ENCODE results near the gene BMP6.

DNA sequence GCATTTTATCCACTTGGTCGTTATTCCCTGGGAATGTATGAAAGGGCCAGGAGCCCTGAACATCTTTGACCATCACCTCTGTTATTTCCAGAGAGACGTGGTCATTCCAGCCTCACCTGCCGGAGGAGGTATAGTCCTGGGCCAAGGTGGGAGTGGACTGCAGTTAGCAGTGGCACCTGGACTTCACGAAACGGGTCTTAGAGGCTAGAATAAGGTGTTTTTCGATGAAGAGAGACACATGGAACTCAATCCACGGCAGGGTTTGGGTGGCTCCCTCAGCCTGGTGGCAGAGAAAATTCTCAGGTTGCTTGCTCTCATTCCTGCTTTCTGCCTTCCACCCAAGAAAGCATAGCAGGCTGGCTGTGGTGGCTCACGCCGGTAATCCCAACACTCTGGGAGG, 48.0 kb downstream of the BMP6 start:
- TF ChIP-seq, protein P1, sequence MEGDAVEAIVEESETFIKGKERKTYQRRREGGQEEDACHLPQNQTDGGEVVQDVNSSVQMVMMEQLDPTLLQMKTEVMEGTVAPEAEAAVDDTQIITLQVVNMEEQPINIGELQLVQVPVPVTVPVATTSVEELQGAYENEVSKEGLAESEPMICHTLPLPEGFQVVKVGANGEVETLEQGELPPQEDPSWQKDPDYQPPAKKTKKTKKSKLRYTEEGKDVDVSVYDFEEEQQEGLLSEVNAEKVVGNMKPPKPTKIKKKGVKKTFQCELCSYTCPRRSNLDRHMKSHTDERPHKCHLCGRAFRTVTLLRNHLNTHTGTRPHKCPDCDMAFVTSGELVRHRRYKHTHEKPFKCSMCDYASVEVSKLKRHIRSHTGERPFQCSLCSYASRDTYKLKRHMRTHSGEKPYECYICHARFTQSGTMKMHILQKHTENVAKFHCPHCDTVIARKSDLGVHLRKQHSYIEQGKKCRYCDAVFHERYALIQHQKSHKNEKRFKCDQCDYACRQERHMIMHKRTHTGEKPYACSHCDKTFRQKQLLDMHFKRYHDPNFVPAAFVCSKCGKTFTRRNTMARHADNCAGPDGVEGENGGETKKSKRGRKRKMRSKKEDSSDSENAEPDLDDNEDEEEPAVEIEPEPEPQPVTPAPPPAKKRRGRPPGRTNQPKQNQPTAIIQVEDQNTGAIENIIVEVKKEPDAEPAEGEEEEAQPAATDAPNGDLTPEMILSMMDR (IDR thresholded peaks at IDR 0.05; ENCODE audit: poor library complexity, severe bottlenecking) = no peak
- TF ChIP-seq MXI1 (conservative IDR thresholded peaks at IDR 0.05; ENCODE audit: poor library complexity, severe bottlenecking) = no peak

Measured in neural cell (in vitro differentiated cells).